ENCODE results near the gene ALDH16A1.
A peak's percentile ranks its signal among the peaks of the same experiment; 100 is the strongest.

ALDH16A1 gene

GRCh38 chr19:49453013-49453756 lies at the start of gene ALDH16A1:
TSS of gene ALDH16A1 (plus strand) at chr19:49453225. CDS start at chr19:49453332, 107 bp downstream.
- peak; percentile 97 for DNase-seq

- DNase-seq, result no peak
Measured at GRCh38 chr19:49403404-49404187, 49.4 kb upstream of the ALDH16A1 start.

GRCh38 chr19:49407079-49407478 lies 45.9 kb upstream of the ALDH16A1 start:
- DNase-seq, result no peak

GRCh38 chr19:49407482-49408015 lies 45.5 kb upstream of the ALDH16A1 start:
- DNase-seq, result no peak

- DNase-seq, result no peak
Measured at GRCh38 chr19:49408816-49409440, 44.1 kb upstream of the ALDH16A1 start.

- peak in 1 of 2 experiments; percentile 35 for DNase-seq
Measured at GRCh38 chr19:49409441-49410029, 43.5 kb upstream of the ALDH16A1 start.

GRCh38 chr19:49411681-49412326 lies 41.2 kb upstream of the ALDH16A1 start:
- no peak for DNase-seq

GRCh38 chr19:49413348-49413747 lies 39.7 kb upstream of the ALDH16A1 start:
- DNase-seq, result no peak

GRCh38 chr19:49414256-49414655 lies 38.8 kb upstream of the ALDH16A1 start:
- DNase-seq, result no peak

GRCh38 chr19:49415102-49415809 lies 37.8 kb upstream of the ALDH16A1 start:
- no peak for DNase-seq

GRCh38 chr19:49415810-49416200 lies 37.2 kb upstream of the ALDH16A1 start:
- no peak for DNase-seq

- no peak for DNase-seq
Measured at GRCh38 chr19:49417088-49417487, 35.9 kb upstream of the ALDH16A1 start.

GRCh38 chr19:49418511-49418910 lies 34.5 kb upstream of the ALDH16A1 start:
- DNase-seq, result no peak

- no peak for DNase-seq
Measured at GRCh38 chr19:49419173-49419572, 33.9 kb upstream of the ALDH16A1 start.

GRCh38 chr19:49420227-49420626 lies 32.8 kb upstream of the ALDH16A1 start:
- no peak for DNase-seq

GRCh38 chr19:49421039-49421877 lies 31.8 kb upstream of the ALDH16A1 start:
- DNase-seq, result peak; percentile 63 to 67

GRCh38 chr19:49421878-49422202 lies 31.2 kb upstream of the ALDH16A1 start:
- no peak for DNase-seq

GRCh38 chr19:49422407-49423070 lies 30.5 kb upstream of the ALDH16A1 start:
- DNase-seq, result peak; percentile 60 to 64

GRCh38 chr19:49423071-49423984 lies 29.7 kb upstream of the ALDH16A1 start, which contains the start of gene PTH2:
TSS of gene PTH2 (minus strand) at chr19:49423441. CDS start at chr19:49423339, 102 bp downstream.
- no peak for DNase-seq

Measured in activated CD4-positive, alpha-beta T cell treated with anti-CD3 and anti-CD28 coated beads, Interleukin-2, amount 50 U/mL, for 48 hours (primary cell).